Fibroblast of skin of back (primary cell): Measurements from ENCODE around the gene RSL24D1. TPM values are rescaled to one million over a fixed set of nuclear protein-coding genes. Genes with fewer than 3 reads are reported as not detected.

Experiments
- DNase-seq: peaks from one replicate; pipeline ENCODE4 v3.0.0-alpha.2; 2013
- polyA plus RNA-seq, 2 experiments: library from polyadenylated mRNA; unstranded; fragments of 120-200 nt; gene quantifications; one replicate each; pipeline ENCODE4 v1.2.1, GENCODE V29; 2013; ENCODE audit not compliant: insufficient read length in 2 of 2

The RSL24D1 gene
- 95.8 TPM for polyA plus RNA-seq (2013, experiment 1 of 2; ENCODE audit: insufficient read length)
- 87.2 TPM for polyA plus RNA-seq (2013, experiment 2 of 2; ENCODE audit: insufficient read length)

- DNase-seq, result peak; percentile 99
Measured at GRCh38 chr15:55196458-55197361, at the start of gene RSL24D1. Gene RSL24D1, minus strand, starts transcription at chr15:55196941. Its CDS starts 51 bp downstream, at chr15:55196890.

- no peak for DNase-seq
Measured at GRCh38 chr15:55245059-55245458, 48.3 kb upstream of the RSL24D1 start.

GRCh38 chr15:55241891-55242290 lies 45.1 kb upstream of the RSL24D1 start:
- DNase-seq, result peak; percentile 38

- no peak for DNase-seq
Measured at GRCh38 chr15:55241186-55241585, 44.4 kb upstream of the RSL24D1 start.

- no peak for DNase-seq
Measured at GRCh38 chr15:55240125-55240760, 43.5 kb upstream of the RSL24D1 start.

GRCh38 chr15:55239440-55240124 lies 42.8 kb upstream of the RSL24D1 start:
- DNase-seq, result no peak

GRCh38 chr15:55238877-55239276 lies 42.1 kb upstream of the RSL24D1 start:
- no peak for DNase-seq

- no peak for DNase-seq
Measured at GRCh38 chr15:55237219-55238130, 40.7 kb upstream of the RSL24D1 start.

- DNase-seq, result no peak
Measured at GRCh38 chr15:55235546-55236036, 38.9 kb upstream of the RSL24D1 start.

GRCh38 chr15:55234800-55235104 lies 38.0 kb upstream of the RSL24D1 start:
- no peak for DNase-seq

- no peak for DNase-seq
Measured at GRCh38 chr15:55234104-55234799, 37.5 kb upstream of the RSL24D1 start.

GRCh38 chr15:55231455-55231854 lies 34.7 kb upstream of the RSL24D1 start:
- no peak for DNase-seq

GRCh38 chr15:55230953-55231352 lies 34.2 kb upstream of the RSL24D1 start:
- no peak for DNase-seq

- no peak for DNase-seq
Measured at GRCh38 chr15:55230051-55230670, 33.4 kb upstream of the RSL24D1 start.

- DNase-seq, result no peak
Measured at GRCh38 chr15:55226127-55226526, 29.4 kb upstream of the RSL24D1 start.

GRCh38 chr15:55224892-55225291 lies 28.2 kb upstream of the RSL24D1 start:
- DNase-seq, result no peak

- no peak for DNase-seq
Measured at GRCh38 chr15:55222588-55222987, 25.8 kb upstream of the RSL24D1 start.

GRCh38 chr15:55221090-55222011 lies 24.6 kb upstream of the RSL24D1 start:
- DNase-seq, result peak; percentile 90

- DNase-seq, result no peak
Measured at GRCh38 chr15:55220606-55221005, 23.9 kb upstream of the RSL24D1 start.

- no peak for DNase-seq
Measured at GRCh38 chr15:55218056-55218455, 21.3 kb upstream of the RSL24D1 start.
